WTC11 (cell line): Measurements from ENCODE around the gene STK16. TPM values are rescaled to one million over a fixed set of nuclear protein-coding genes. Genes with fewer than 3 reads are reported as not detected.

Source experiments
- ATAC-seq: fragments of 200-7000 bp; cut with Tn5 transposase; 2 replicates; pipeline ENCODE4 v1.10.0; 2021; ENCODE audit warnings: mild to moderate bottlenecking, moderate library complexity
- CTCF ChIA-PET: fragments of 300-600 bp; sonication (Branson Sonifier 250); formaldehyde crosslinking; loops from one replicate; lab custom pipeline; 2021; ENCODE audit warnings: antibody characterized with exemption; lab: Charles Lee
- POLR2A ChIA-PET: fragments of 350-600 bp; sonication (Branson Sonifier 250); formaldehyde crosslinking; loops from one replicate; lab custom pipeline; 2021; ENCODE audit warnings: antibody characterized with exemption; lab: Charles Lee
- DNase-seq: peaks from one replicate; pipeline ENCODE4 v3.0.0; 2021; ENCODE audit warnings: low spot score
- H3K27ac Mint-ChIP-seq: 2 replicates; pipeline ENCODE4 v1.8.0; 2021; ENCODE audit warnings: mixed read lengths
- H3K27me3 Mint-ChIP-seq: 2 replicates; pipeline ENCODE4 v1.8.0; 2021; ENCODE audit warnings: low read depth, mild to moderate bottlenecking, moderate library complexity, mixed read lengths
- H3K36me3 Mint-ChIP-seq: 2 replicates; pipeline ENCODE4 v1.8.0; 2021; ENCODE audit warnings: mixed read lengths
- H3K4me1 Mint-ChIP-seq: 2 replicates; pipeline ENCODE4 v1.8.0; 2022; ENCODE audit warnings: mixed read lengths
- H3K4me3 Mint-ChIP-seq: 2 replicates; pipeline ENCODE4 v1.8.0; 2021; ENCODE audit warnings: mild to moderate bottlenecking, moderate library complexity, mixed read lengths
- H3K9me3 Mint-ChIP-seq: 2 replicates; pipeline ENCODE4 v1.8.0; 2021; ENCODE audit warnings: mixed read lengths
- ARID4B ChIP-seq: sonication (generic); formaldehyde crosslinking; IDR thresholded peaks from 2 replicates; pipeline ENCODE4 v1.8.0; 2023; ENCODE audit warnings: missing genetic modification reagents, mild to moderate bottlenecking, borderline replicate concordance
- ATF1 ChIP-seq: sonication (generic); formaldehyde crosslinking; IDR thresholded peaks from 2 replicates; pipeline ENCODE4 v1.8.1; 2023; ENCODE audit warnings: mild to moderate bottlenecking, moderate library complexity, missing genetic modification reagents
- CREM ChIP-seq: sonication (generic); formaldehyde crosslinking; IDR thresholded peaks from 2 replicates; pipeline ENCODE4 v1.8.1; 2022; ENCODE audit warnings: mild to moderate bottlenecking, missing genetic modification reagents, moderate library complexity
- E2F1 ChIP-seq: sonication (generic); formaldehyde crosslinking; IDR thresholded peaks from 2 replicates; pipeline ENCODE4 v1.8.0; 2022; ENCODE audit warnings: mild to moderate bottlenecking, missing genetic modification reagents
- E2F5 ChIP-seq: sonication (generic); formaldehyde crosslinking; IDR thresholded peaks from 2 replicates; pipeline ENCODE4 v1.8.1; 2022; ENCODE audit warnings: mild to moderate bottlenecking, moderate library complexity, missing genetic modification reagents
- ETV6 ChIP-seq: sonication (generic); formaldehyde crosslinking; IDR thresholded peaks from 2 replicates; pipeline ENCODE4 v1.8.1; 2022; ENCODE audit warnings: mild to moderate bottlenecking, missing genetic modification reagents
- FOXJ3 ChIP-seq: sonication (generic); formaldehyde crosslinking; IDR thresholded peaks from 2 replicates; pipeline ENCODE4 v1.9.0; 2021; ENCODE audit warnings: missing genetic modification reagents, mild to moderate bottlenecking, borderline replicate concordance
- GTF2I ChIP-seq: fragments of 250-450 bp; sonication (Bioruptor Pico); conservative IDR thresholded peaks from 2 replicates; pipeline ENCODE4 v1.4.0; 2021; ENCODE audit warnings: mild to moderate bottlenecking
- IRF1 ChIP-seq: sonication (generic); formaldehyde crosslinking; IDR thresholded peaks from 2 replicates; pipeline ENCODE4 v1.8.0; 2023; ENCODE audit warnings: missing genetic modification reagents
- IRF2 ChIP-seq: sonication (generic); formaldehyde crosslinking; IDR thresholded peaks from 2 replicates; pipeline ENCODE4 v1.8.0; 2022; ENCODE audit warnings: low read depth, missing genetic modification reagents, borderline replicate concordance
- MAX ChIP-seq: sonication (generic); formaldehyde crosslinking; IDR thresholded peaks from 2 replicates; pipeline ENCODE4 v1.8.0; 2022; ENCODE audit warnings: mild to moderate bottlenecking, missing genetic modification reagents
- MYBL2 ChIP-seq: sonication (generic); formaldehyde crosslinking; IDR thresholded peaks from 2 replicates; pipeline ENCODE4 v1.8.1; 2023; ENCODE audit warnings: mild to moderate bottlenecking, moderate library complexity, missing genetic modification reagents
- NFATC4 ChIP-seq: fragments of 250-450 bp; sonication (Bioruptor Pico); IDR thresholded peaks from 2 replicates; pipeline ENCODE4 v1.9.0; 2021; ENCODE audit warnings: mild to moderate bottlenecking
- OVOL2 ChIP-seq: fragments of 250-450 bp; sonication (Bioruptor Pico); IDR thresholded peaks from 2 replicates; pipeline ENCODE4 v1.9.0; 2021; ENCODE audit warnings: mild to moderate bottlenecking, borderline replicate concordance
- RORB ChIP-seq: fragments of 250-450 bp; sonication (Bioruptor Pico); IDR thresholded peaks from 2 replicates; pipeline ENCODE4 v1.9.0; 2021; ENCODE audit warnings: mild to moderate bottlenecking
- SMAD4 ChIP-seq: sonication (generic); formaldehyde crosslinking; IDR thresholded peaks from 2 replicates; pipeline ENCODE4 v1.8.0; 2022; ENCODE audit warnings: mild to moderate bottlenecking, missing genetic modification reagents
- SOX15 ChIP-seq: fragments of 250-450 bp; sonication (Bioruptor Pico); IDR thresholded peaks from 2 replicates; pipeline ENCODE4 v1.9.0; 2021; ENCODE audit warnings: mild to moderate bottlenecking
- ZNF232 ChIP-seq: sonication (generic); formaldehyde crosslinking; IDR thresholded peaks from 2 replicates; pipeline ENCODE4 v1.8.0; 2022; ENCODE audit warnings: mild to moderate bottlenecking, missing genetic modification reagents
- ZNF416 ChIP-seq: fragments of 250-450 bp; sonication (Bioruptor Pico); IDR thresholded peaks from 2 replicates; pipeline ENCODE4 v1.9.0; 2021; ENCODE audit warnings: mild to moderate bottlenecking, inconsistent platforms
- ZNF425 ChIP-seq: fragments of 250-450 bp; sonication (Bioruptor Pico); conservative IDR thresholded peaks from 2 replicates; pipeline ENCODE4 v1.9.0; 2021; ENCODE audit warnings: mild to moderate bottlenecking
- ZSCAN18 ChIP-seq: fragments of 250-450 bp; sonication (Bioruptor Pico); IDR thresholded peaks from 2 replicates; pipeline ENCODE4 v2.1.2; 2022; ENCODE audit warnings: mild to moderate bottlenecking, moderate library complexity
- total RNA-seq: library from RNA; stranded (reverse); gene quantifications from 3 replicates; pipeline ENCODE4 v1.2.3, GENCODE V29; 2021

The STK16 gene
- total RNA-seq, 1 experiment from 2014 or later: 27.5 TPM

GRCh38 chr2:219206328-219207133 is 38.7 kb upstream of the STK16 start, which contains the start of gene ZFAND2B (continued):
- TF ChIP-seq ZSCAN18 (CRISPR knock-in tag) (no peak), IRF1 (no peak), ETV6 (CRISPR knock-in tag) (peak; percentile 37)

- Mint-ChIP-seq H3K4me3 (peak overlapping the region; percentile 74), H3K4me1 (peaks cover 6% of the 10 kb centered on the region), H3K27me3 (peaks cover 15% of the 10 kb centered on the region)
- POLR2A ChIA-PET: interaction anchor here (1.3 to 2.0 kb wide), 4 partner anchors 11 to 45 kb away, joined by 6 to 16 read pairs (median 8); partner anchors contain the start of genes ABCB6, CNPPD1 and TUBA4B
- CTCF ChIA-PET: interaction anchor here (0.8 to 2.0 kb wide), 9 partner anchors 10 to 195 kb away, joined by 3 to 11 read pairs (median 7); partner anchors contain the start of genes CNPPD1, GLB1L and STK16
- TF ChIP-seq RORB (CRISPR knock-in tag): no peak
- TF ChIP-seq FOXJ3: no peak
- no peak for TF ChIP-seq CREM (CRISPR knock-in tag)
- no peak for TF ChIP-seq MAX (CRISPR knock-in tag)
- TF ChIP-seq NFATC4 (CRISPR knock-in tag): no peak
- TF ChIP-seq ZNF425 (CRISPR knock-in tag): no peak
- TF ChIP-seq E2F1 (CRISPR knock-in tag): no peak
- TF ChIP-seq ZNF232 (CRISPR knock-in tag): no peak
- TF ChIP-seq ARID4B (CRISPR knock-in tag): no peak
- TF ChIP-seq GTF2I (CRISPR knock-in tag): no peak
- no peak for TF ChIP-seq SMAD4
- TF ChIP-seq OVOL2 (CRISPR knock-in tag): no peak
- no peak for TF ChIP-seq E2F5 (CRISPR knock-in tag)
- TF ChIP-seq IRF2: no peak
- no peak for TF ChIP-seq ZNF416 (CRISPR knock-in tag)
- TF ChIP-seq MYBL2 (CRISPR knock-in tag): no peak
- no peak for TF ChIP-seq ATF1
- TF ChIP-seq SOX15 (CRISPR knock-in tag): no peak
- TF ChIP-seq, all 79 proteins: peak for 0
- ATAC-seq: peak; percentile 6
- Mint-ChIP-seq H3K9me3 (peaks cover 5% of the 10 kb centered on the region), H3K27ac (peak overlapping the region; percentile 88), H3K36me3 (peaks cover 36% of the 10 kb centered on the region)
- DNase-seq: no peak
Observed at GRCh38 chr2:219207134-219207883, 38.0 kb upstream of the STK16 start.
